Hepatocyte (in vitro differentiated cells): Measurements from ENCODE around the gene MEPE.

ENCODE experiments used
- CTCF ChIP-seq: fragments of 200-600 bp; sonication (generic); IDR thresholded peaks from 2 replicates; pipeline ENCODE4 v1.5.1; 2016; ENCODE audit warnings: antibody characterized with exemption, mild to moderate bottlenecking; ENCODE audit not compliant: poor library complexity
- EZH2 ChIP-seq: fragments of 200-600 bp; sonication (generic); IDR thresholded peaks from 2 replicates; pipeline ENCODE4 v1.6.1; 2016; ENCODE audit warnings: antibody characterized with exemption, mild to moderate bottlenecking, borderline replicate concordance
- EZH2phosphoT487 ChIP-seq: fragments of 200-600 bp; sonication (generic); IDR thresholded peaks from one replicate; pipeline ENCODE4 v1.6.1; 2018; ENCODE audit warnings: antibody characterized with exemption, mild to moderate bottlenecking, low read depth, moderate library complexity; ENCODE audit not compliant: unreplicated experiment, severe bottlenecking

GRCh38 chr4:87864321-87864720 lies 31.6 kb downstream of the MEPE start:
- TF ChIP-seq CTCF, result no peak
- TF ChIP-seq EZH2phosphoT487, result no peak
- TF ChIP-seq EZH2, result no peak
